Measurements from ENCODE around the gene GADD45GIP1.
"Not testable (repeated sequence)": the region's sequence is repeated elsewhere in the genome, so short reads cannot be mapped to it uniquely, and the experiment has no call there.

Gene GADD45GIP1

DNA sequence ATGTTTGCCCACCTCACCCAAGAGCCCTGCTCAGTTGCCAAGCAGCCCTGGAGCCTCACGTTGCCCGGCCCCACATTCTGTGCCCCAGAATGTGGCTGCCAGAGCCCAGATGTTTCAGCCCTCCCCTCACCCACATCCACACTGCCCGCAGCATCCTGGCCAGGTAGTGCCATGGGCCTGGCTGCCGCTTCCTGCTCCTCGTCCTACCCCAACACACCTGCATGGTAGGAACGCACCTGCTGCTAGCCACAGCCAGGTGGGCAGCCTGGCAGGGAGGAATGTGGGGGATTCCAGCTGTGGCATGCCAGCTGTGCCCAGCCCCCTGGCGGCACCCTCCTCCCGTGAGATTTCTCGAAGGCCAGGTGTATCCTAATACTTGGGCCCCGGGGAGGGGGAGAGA lies 30.8 kb upstream of the GADD45GIP1 start:
- DNase-seq (ENCODE audit: low spot score) = no peak

DNA sequence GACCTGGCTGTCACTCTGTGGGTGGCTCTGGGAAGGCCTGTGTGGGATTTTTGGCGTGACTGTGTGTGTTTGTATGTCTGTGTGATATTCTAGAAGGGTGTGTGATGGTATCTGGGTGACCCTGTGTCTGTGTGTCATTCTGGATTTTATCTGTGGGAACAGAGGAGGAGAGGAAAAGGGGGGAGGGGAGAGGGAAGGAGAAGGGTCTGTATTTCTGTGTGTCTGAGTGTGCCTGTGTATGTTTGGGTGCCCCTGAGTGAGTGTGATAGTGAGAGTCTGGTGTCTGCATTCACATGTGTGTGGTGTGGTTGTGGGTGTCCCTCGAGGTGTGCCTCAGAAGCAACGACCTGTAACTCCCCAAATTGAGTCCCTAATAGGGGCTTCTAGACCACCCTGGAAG lies 30.2 kb upstream of the GADD45GIP1 start:
- no peak for DNase-seq (ENCODE audit: low spot score)

DNA sequence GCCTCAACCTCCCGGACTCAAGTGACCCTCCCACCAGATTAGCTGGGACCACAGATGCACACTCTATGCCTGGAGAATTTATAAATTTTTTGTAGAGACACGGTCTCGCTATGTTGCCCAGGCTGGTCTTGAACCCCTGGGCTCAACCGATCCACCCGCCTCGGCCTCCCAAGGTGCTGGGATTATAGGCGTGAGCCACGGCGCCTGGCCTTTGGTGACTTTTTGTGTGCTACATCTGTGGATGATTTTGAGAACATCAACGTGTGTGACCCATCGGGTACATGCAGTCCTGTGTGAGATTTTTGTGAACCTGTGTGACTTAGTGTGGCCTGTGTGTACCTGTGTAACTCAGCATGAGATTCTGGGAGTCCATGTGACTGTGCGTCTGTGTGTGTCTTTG lies 29.7 kb upstream of the GADD45GIP1 start:
- DNase-seq (ENCODE audit: low spot score) = no peak

DNA sequence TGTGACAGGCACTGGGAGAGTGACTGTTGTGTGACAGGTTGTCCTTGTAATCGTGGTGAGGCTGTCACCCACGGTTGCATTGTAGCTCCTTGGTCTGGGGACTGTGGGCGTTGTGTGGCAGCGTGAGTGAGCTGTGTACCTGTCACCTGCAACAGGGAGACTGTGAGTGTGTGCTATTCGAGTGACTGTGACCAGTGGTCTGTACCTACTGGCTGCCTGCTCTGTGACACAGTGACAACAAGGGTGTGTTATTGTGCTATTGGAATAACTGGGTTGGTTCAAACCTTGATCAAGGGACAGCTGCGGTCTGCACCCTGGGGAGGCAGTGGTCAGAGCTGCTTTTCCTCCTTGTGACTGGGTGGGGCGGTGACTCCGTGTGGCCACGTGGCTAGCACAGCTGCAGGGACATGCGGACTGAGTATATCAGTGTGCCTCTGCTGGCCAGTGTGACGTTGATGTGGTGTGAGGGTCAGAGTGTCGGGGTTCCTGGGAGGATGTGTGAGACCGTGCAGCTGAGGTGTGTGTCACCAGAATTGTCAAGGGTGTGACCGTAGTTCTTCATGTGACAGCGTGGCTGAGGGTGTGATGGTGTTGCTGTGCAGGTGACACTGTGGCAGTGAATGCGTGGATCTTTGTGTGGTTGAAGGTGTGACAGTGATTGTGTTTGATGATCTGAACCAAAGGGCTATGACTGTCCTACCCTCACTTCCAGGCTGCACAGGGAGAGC lies 28.2 kb upstream of the GADD45GIP1 start:
- no peak for DNase-seq (ENCODE audit: low spot score)

DNA sequence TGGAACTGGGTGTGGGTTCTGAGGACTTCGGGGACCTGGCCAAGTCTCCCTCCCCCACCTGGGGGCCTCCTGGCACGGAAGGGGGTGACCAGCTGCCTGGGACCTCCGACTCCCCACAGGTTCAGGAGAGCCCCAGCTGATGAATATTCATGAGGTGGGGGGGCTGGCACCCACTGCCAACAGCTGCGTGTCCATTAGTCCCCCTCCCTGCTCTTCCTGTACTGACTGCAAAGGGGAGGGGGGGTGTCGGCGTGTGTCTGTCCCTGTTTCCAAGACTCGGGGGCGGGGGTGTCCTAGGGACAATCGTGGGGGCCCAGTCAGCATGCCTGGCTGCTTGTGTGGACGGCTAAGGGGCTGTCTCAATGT lies 27.6 kb upstream of the GADD45GIP1 start:
- DNase-seq (ENCODE audit: low spot score) = no peak

DNA sequence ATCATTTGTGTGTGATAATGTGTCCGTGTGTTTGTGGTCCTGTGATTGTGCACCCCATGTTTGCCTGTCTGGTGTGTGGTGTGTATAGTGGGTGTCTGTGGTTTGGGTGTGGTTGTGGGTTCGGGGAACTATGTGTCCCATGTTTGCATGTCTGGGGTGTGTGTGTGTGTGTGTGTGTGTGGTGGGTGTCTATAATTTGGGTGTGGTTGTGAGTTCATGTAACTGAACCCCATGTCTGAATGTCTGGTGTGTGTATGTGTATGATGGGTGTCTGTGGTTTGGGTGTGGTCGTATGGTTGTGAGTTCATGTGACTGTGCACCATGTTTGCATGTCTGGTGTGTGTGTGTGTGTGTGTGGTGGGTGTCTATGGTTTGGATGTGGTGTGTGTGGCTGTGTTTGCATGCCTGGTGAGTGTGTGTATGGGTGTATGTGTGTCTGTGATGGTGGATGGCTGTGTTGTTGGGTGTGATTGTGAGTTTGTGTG lies 27.2 kb upstream of the GADD45GIP1 start:
- no peak for DNase-seq (ENCODE audit: low spot score)

DNA sequence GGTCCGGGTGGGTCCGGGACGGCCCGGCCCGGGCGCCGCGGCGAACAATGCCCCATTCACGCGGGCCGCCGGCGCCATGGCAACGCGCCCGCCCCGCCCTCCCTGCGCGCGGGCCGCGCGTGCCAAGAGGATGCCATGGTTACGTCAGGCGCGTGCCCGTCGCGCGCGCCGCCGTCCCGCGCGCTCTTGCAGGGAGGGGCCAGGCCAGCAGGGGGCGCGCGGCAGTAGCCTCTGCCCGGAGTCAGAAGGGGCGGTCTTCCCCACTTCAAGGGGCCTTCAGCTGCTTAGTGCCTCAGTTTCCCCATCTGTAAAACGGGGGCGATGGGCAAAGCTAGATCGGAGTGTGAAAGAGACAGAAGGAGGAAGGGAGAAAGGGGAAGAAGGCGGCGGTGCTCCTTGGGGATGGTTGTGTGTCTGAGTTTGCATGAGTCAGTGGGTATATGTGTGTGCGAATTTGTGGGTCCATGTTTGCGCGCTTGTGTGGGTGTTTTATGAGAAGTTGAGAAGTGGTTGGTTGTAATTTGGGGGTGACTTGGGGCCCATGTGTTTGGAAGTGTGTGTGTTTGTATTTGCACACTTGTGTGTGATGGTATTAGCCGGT lies 26.6 kb upstream of the GADD45GIP1 start:
- DNase-seq (ENCODE audit: low spot score) = peak; percentile 87

DNA sequence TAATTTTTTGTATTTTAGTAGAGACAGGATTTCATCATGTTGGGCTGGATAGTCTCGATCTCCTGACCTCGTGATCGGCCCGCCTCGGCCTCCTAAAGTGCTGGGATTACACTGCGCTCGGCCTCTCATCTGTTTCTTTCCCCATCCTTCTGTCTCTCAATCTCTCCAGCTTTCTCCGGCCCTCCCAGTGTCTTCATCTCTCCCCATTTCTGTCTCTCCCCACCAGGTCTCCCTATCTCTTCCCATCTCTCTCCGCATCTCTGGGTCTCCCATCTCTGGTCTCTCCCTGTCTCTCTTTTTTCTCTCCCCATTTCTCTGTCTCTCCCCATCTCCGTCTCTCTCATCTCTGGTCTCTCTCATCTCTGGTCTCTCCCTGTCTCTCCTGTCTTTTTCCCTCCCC lies 26.1 kb upstream of the GADD45GIP1 start:
- no peak for DNase-seq (ENCODE audit: low spot score)

DNA sequence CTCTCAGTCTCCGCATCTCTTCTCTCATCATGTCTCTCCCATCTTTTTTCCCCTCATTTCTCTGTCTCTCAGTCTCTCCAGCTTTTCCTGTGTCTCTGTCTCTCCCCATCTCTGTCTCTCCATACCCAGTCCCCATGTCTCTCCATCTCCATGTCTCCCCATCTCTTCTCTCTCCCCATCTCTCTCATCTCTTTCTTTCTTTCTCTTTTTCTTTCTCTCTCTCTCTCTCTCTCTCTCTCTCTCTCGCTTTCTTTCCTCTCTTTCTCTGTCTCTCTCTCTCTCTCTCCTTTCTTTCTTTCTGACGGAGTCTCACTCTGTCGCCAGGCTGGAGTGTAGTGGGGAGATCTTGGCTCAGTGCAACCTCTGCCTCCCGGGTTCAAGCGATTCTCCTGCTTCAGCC lies 25.6 kb upstream of the GADD45GIP1 start:
- DNase-seq (ENCODE audit: low spot score) = no peak

DNA sequence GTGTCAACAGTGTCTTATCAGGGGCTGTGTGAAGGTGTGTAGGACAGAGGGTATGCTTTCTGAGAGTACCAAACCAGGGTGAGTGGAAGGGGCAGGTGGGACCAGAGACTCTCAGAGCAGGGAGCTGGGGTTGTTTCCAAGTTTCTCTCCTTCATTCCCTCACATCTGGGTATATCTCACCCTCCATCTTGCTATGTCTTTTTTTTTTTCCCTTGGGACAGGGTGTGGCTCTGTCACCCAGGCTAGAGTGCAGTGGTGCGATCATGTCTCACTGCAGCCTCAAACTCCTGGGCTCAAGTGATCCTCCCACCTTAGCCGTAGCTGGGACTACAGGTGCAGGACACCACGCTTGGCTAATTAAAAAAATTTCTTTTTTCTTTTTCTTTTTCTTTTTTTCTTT lies 23.0 kb upstream of the GADD45GIP1 start:
- no peak for DNase-seq (ENCODE audit: low spot score)

DNA sequence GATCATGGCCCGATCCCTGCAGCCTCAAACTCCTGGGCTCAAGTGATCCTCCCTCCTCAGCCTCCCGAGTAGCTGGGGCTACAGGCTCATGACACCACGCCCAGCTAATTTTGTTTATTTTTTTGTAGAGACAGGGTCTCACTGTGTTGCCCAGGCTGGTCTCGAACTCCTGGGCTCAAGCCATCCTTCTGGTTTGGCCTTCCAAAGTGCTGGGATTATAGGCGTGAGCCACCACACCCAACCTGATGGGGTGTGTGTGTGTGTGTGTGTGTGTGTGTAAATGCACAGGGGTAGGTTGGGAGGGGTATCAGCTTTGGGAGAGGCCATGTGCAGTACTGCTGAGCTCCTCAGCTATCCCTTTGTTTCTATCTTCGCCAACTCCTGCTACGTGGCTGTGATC lies 19.1 kb upstream of the GADD45GIP1 start:
- DNase-seq (ENCODE audit: low spot score) = not testable (repeated sequence)

DNA sequence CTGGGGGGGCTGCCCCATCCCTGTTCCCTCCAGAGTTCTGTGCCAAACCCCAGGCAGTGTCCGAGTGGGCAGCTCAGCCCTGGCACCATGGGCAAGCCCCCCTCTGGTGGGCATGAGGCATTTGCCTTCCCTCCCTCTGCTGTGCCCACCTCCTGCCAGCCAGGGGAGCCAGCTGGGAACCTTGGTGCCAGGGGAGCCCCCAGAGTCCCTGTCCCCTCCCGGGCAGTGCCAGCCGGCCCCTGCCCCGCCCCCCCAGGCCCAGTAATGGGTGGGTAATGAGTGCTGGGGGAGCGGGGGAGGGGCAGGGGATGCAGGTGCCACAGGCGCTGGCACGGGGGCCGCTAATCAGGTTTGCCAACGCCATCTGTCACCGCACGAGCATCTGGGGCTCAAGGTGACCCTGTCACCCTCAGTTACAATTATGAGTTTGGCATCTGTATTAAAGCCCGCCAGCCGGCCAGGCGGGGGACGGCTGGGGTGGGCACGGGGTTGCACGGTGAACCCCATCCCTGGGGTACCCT lies 18.3 kb upstream of the GADD45GIP1 start:
- DNase-seq (ENCODE audit: low spot score) = no peak

DNA sequence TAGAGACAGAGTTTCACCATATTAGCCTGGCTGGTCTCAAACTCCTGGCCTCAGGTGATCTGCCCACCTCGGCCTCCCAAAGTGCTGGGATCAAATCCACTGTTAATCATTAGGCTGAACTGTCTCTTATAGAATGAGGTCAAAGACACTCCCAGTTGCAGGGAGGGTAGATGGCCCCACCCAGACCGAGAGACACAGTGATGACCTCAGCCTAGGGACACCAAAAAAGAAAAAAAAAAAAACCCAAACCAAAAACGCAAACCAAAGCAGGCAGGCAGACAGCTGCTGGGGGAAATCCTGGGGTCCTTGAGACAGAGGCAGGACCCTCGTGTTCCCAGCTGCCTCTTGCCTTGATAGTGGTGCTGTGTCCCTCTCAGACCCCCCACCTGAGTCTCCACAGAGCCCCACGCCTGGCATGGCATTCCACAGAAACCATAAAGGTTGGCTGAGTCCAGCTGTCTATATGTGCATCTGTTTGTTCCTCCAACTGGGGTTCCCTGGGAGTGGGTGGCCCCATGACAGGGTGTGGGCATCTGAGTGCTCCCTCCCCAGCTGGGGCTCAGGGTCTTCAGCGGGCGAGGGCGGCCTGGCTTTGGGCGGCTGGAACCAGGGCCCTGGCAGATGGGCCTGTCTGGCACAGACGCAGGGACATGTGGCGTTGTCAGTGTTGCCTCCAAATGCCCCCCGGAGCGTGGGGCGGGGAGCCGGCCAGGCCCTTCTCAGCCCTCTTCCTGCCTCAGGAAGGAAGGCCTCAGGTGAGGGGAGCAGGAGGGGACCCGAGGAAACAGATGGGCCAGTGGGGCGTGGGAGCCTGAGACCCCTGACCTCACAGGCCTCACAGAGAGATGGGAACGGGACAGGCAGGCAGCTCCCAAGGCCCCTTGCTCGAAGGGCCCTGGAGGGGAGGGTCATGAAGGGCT lies 17.5 kb upstream of the GADD45GIP1 start:
- DNase-seq (ENCODE audit: low spot score) = peak; percentile 68

DNA sequence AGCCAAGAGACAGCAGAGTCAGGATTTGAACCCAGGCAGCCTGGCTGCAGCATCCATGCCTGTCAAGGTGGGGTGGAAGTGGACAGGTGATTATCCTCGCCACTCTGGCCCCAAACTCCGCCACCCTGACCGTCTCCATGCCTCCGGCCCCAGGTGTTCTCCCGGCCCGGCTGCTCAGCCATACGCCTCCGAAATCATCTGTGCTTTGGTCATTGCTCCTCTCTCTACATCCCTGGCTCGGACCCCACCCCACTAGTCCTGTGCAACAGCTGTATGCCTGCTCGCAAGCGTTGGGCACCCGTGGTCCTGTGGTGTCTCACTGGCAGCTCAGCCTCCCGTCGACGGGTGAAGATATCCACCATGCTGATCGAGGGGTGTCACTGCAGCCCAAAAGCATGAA lies 16.2 kb upstream of the GADD45GIP1 start:
- DNase-seq (ENCODE audit: low spot score) = no peak

DNA sequence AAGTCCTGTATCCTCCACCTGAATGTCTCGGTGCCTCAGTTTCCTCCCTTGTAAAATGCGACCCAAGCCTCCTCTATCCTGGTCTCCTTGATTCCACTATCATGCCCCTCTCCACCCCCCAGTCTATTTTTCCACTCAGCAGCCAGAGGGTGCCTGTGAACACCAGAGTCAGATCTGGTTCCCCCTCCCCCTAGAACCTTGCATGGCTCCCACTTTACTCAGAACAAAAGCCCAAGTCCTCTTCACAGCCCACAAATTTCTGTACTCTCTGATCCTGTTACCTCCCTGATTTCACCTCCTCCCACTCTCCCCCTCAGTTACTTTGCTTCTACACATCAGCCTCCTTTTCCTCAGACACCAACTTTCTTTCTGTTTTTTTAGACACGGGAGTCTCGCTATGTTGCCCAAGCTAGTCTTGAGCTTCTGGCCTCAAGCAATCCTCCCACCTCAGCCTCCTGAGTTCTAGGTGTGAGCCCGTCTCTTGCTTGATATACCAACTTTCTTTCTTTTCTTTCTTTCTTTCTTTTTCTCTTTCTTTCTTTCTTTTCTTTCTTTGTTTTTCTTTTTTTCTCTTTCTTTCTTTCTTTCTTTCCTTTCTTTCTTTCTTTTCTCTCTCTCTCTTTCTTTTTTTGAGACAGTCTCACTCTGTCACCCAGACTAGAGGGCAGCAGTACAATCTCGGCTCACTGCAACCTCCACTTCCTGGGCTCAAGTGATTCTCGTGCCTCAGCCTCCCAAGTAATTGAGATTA lies 13.2 kb upstream of the GADD45GIP1 start:
- no peak for DNase-seq (ENCODE audit: low spot score)

DNA sequence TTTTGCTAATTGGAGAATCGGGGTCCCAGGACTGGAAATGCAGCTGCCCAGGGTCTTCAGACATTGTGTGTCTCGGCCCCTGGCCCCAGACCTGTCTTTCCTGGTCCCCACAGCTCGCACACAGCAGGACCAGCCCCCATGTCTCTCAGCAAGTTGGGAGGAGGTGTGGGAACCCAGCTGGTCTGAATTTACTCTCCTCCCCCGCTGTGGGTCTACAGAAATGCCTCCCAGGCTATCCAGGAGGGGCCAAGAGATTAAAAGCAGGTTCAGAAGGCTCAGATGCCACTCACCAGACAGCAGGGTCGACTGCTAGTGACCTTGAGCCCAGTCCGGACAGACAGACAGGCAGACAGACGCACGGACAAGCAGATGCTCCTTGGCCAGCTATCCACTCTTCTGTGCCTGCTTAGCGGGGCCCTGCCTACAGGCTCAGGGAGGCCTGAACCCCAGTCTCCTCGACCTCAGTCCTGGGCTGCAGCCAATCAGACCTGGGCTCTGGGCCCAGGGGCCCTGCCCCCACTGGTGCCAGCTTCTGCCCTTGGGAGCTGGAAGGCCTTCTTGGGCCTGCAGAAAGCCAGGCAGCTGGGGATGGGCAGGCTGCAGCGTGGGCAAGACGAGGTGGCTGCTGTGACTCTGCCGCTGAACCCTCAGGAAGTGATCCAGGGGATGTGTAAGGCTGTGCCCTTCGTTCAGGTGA lies 12.4 kb upstream of the GADD45GIP1 start, which contains the start of gene DAND5:
TSS of gene DAND5 (plus strand) at position 285 of the 697 bp plus-strand sequence. CDS start at position 370, 85 bp downstream.
- DNase-seq (ENCODE audit: low spot score) = no peak

DNA sequence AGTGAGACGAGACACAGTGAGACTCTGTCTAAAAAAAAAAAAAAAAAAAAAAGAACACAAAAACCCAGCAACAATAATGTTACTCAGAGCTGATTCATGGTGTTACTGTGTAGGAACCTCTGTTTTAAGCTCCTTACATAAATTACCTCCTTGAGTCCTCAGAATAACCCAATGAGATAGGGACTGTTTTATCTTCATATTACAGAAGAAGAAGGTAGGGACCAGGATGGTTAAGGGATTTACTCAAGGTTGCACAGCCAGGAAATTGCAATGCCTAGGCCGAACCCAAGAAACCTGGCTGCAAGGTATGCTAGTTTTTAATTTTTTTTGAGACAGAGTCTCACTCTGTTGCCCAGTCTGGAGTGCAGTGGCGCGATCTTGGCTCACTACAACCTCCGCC lies 10.9 kb upstream of the GADD45GIP1 start:
- DNase-seq (ENCODE audit: low spot score) = no peak

DNA sequence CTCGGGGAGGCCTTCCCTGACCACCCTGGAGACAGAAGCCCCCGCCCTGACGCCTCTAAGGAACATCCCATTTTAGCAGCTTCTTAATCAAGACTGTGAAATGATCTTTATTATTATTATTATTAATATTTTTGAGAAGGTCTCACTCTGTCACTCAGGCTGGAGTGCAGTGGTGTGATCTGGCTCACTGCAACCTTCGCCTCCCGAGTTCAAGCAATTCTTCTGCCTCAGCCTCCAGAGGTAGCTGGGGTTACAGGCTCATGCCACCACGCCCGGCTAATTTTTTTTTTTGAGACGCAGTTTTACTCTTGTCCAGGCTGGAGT lies 8.8 kb upstream of the GADD45GIP1 start:
- no peak for DNase-seq (ENCODE audit: low spot score)

DNA sequence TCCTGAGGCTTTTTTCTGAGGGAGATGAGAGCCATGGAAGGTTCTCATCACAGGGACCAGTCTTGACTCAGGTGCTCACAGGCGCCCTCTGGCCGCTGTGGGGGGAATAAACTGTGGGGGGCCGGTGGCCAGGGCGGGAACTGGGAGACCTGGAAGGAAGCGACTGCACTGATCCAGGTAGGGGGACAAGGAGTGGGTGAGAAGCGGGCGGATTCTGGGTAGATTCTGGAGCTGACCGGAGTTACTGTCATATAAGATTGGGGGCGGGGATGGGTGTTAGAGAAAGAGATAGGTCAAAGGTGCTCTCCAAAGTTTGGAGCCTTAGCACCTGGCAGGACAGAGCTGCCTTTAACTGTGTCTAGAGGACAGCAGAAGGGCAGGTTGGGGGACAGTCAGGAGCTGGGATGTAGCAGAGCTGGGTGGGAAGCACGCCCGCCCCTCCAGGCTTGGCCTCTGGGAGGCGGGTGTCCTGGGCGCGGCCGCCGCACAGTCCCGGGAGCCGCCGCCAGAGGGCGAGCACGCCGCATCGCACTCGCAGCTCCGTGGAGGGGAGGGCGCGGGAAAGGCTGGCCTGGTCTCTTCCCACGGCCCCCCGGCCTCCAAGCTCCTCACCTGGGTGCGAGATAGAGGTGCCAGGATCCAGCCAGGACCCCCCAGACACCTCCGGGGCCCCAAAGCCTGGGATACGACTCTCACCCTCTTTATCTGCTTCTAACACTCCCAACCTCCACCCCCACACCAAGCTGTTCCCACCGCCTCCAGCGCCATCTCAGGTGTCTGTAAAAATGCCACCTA lies 8.2 kb upstream of the GADD45GIP1 start:
- peak; percentile 90 for DNase-seq (ENCODE audit: low spot score)

DNA sequence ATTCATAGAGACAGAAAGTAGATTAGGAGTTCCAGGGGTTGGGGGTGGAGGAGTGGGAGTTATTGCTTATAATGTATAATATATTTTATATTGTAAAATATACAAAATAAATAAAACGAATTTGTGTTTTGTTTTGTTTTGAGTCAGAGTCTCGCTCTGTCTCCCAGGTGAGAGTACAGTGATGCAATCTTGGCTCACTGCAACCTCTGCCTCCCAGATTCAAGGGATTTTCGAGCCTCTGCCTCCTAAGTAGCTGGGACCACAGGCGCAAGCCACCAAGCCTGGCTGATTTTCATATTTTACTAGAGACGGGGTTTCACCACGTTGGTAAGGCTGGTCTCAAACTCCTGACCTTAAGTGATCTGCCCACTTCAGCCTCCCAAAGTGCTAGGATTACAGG lies 2.5 kb upstream of the GADD45GIP1 start:
- no peak for DNase-seq (ENCODE audit: low spot score)

Data from hematopoietic multipotent progenitor cell treated with erythropoietin and hydrocortisone succinate and interleukin-3 and kit ligand, for 17 days (in vitro differentiated cells).